Measurements from ENCODE around the gene STIMATE.

The STIMATE gene

GRCh38 chr3:52894756-52895155 lies 2.6 kb downstream of the STIMATE start:
- no peak for DNase-seq (ENCODE audit: low read depth, low spot score)

GRCh38 chr3:52893723-52894122 lies 3.6 kb downstream of the STIMATE start:
- DNase-seq (ENCODE audit: low read depth, low spot score) = no peak

GRCh38 chr3:52892625-52893311 lies 4.6 kb downstream of the STIMATE start:
- no peak for DNase-seq (ENCODE audit: low read depth, low spot score)

GRCh38 chr3:52892290-52892624 lies 5.1 kb downstream of the STIMATE start:
- DNase-seq (ENCODE audit: low read depth, low spot score) = no peak

GRCh38 chr3:52891615-52892081 lies 5.7 kb downstream of the STIMATE start:
- DNase-seq (ENCODE audit: low read depth, low spot score) = no peak

GRCh38 chr3:52891164-52891563 lies 6.2 kb downstream of the STIMATE start:
- DNase-seq (ENCODE audit: low read depth, low spot score) = no peak

- no peak for DNase-seq (ENCODE audit: low read depth, low spot score)
Observed at GRCh38 chr3:52890735-52891134, 6.6 kb downstream of the STIMATE start.

DNA sequence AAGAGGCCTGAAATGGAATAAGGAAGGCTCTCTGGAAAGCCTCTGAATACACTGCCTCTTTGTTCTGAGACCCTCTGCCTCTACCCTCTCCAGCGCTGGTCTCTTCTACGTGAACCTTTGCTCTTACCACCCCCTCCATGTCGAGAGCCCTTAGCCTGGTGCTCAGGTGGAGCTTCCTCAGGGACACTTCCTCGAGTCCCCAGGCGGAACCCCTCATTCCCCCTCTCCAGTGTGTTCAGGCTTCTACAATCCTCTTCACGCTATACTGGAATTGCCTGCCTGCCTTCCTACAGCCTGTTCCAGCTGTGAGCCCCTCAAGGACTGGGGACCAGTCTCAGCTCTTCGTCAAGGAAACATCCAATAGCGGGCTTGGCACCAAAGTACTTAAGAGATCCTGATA lies 7.4 kb downstream of the STIMATE start:
- no peak for DNase-seq (ENCODE audit: low read depth, low spot score)

GRCh38 chr3:52887166-52887565 lies 10.2 kb downstream of the STIMATE start:
- DNase-seq (ENCODE audit: low read depth, low spot score) = no peak

DNA sequence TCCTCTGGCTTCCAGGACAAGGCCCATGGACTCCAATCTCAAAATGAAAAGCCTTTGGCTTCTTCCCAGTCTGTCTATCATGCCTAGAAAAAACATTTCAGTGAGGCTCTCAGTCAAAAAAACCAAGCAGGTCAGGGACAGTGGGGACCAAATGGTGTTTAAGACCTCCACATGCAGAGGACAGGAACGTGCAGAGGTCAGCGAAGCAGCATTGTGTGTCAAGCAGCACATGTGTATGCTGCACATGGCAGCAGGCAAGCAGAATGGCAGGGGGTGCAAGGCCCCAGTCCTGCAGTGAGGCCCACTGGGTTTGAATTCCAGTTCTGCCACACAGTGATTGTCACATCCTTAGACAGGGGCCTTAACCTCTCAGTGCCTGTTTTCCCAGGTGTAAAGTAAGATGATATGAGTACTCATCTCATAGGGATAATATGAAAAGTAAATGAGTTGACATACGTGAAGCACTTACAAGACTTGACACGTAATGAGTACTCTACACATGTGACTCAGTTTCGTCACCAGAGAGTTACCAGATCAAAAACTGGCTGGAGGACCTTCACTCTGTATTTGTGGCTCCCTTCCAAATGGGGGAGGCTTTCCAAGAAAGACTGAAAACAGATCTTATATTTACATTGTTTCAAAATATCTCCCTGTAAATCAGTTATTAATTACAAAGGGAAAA lies 11.2 kb downstream of the STIMATE start:
- no peak for DNase-seq (ENCODE audit: low read depth, low spot score)

GRCh38 chr3:52882377-52882776 lies 15.0 kb downstream of the STIMATE start:
- no peak for DNase-seq (ENCODE audit: low read depth, low spot score)

DNA sequence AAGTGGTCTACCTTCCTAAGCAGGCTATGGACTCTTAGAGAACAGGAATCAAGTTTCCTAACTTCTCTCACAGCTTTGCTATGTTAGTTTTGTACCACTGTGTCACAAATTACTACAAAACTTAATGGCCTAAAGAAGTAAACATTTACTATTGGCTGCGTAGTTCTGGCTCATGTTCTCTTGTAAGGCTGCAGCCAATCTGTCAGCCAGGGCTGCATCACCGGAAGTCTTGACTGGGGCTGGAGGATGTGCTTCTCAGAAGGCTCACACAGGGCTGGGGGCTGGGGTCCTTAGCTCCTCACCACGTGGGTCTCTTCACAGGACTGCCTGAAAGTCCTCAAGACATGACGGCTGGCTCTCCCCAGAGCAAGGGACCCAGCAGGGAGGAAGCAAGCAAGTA lies 15.5 kb downstream of the STIMATE start:
- no peak for DNase-seq (ENCODE audit: low read depth, low spot score)

DNA sequence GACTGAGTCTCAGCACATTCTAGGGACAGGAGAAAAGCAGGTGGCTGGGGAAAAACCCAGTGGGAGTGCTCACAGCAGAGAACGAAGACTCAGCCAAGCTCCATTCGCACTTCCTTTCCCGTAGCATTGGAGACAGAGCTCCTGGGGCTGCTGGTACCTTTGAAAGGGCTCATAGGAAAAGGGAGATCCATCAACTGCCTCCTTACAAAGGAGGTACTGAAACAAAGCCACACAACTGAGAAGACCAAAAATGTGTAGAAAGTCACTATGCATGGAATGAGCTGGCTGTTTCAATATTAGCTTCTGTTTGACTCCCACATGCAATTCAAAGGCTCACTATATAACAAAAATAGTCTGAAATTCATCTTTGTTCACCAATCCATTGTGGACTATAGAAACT lies 16.9 kb downstream of the STIMATE start:
- DNase-seq (ENCODE audit: low read depth, low spot score) = no peak

- DNase-seq (ENCODE audit: low read depth, low spot score) = no peak
Observed at GRCh38 chr3:52880047-52880446, 17.3 kb downstream of the STIMATE start.

- no peak for DNase-seq (ENCODE audit: low read depth, low spot score)
Observed at GRCh38 chr3:52879581-52879980, 17.8 kb downstream of the STIMATE start.

GRCh38 chr3:52879090-52879489 lies 18.3 kb downstream of the STIMATE start:
- no peak for DNase-seq (ENCODE audit: low read depth, low spot score)

- DNase-seq (ENCODE audit: low read depth, low spot score) = no peak
Observed at GRCh38 chr3:52877085-52877484, 20.3 kb downstream of the STIMATE start.

GRCh38 chr3:52874864-52875587 lies 22.3 kb downstream of the STIMATE start:
- DNase-seq (ENCODE audit: low read depth, low spot score) = no peak

DNA sequence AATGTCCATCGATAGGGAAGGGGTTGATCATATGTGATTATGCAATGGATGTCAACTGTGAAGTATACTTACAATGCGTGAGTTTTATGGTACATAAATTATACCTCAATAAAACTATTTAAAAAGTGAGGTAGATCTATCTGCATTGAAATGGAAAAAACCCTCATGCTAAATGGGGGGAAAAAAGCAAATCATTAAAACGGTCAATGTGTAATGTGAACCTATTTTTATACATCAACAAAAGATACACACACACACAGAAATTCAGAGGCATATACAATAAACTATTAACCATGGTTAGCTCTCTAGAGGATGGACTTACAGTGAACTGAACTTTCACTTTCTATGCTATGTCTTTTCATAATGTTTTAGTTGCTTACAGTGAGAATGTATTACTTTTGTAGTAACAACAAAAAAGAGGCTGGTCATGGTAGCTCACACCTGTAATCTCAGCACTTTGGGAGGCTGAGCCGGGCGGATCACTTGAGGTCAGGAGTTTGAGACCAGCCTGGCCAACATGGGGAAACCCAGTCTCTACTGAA lies 23.1 kb downstream of the STIMATE start:
- DNase-seq (ENCODE audit: low read depth, low spot score) = no peak

- DNase-seq (ENCODE audit: low read depth, low spot score) = no peak
Observed at GRCh38 chr3:52873433-52874159, 23.8 kb downstream of the STIMATE start.

GRCh38 chr3:52872245-52872644 lies 25.1 kb downstream of the STIMATE start:
- DNase-seq (ENCODE audit: low read depth, low spot score) = no peak

GRCh38 chr3:52871761-52872160 lies 25.6 kb downstream of the STIMATE start:
- no peak for DNase-seq (ENCODE audit: low read depth, low spot score)
